Cardiac fibroblast (primary cell): ENCODE results near the gene SFXN5.

Experiments
- DNase-seq, 2 donors: peaks; one replicate each; pipeline versions ENCODE4 v3.0.0 to v3.0.0-alpha.2; 2010; ENCODE audit warnings: low read depth in 2 of 2
- H3K4me3 ChIP-seq, 2 donors: replicated peaks in 1 of 2; 1 replicate in 1 of 2; 2 replicates in 1 of 2; pipeline ENCODE4 v1.5.1; 2011; ENCODE audit warnings: low read depth in 2 of 2, low read length in 2 of 2, mild to moderate bottlenecking in 2 of 2, moderate library complexity in 1 of 2
- TF ChIP-seq, protein P1 (sequence below): IDR thresholded peaks from one replicate; pipeline ENCODE4 v1.5.1; 2011; ENCODE audit warnings: low read depth, mild to moderate bottlenecking, low read length, inconsistent platforms

SFXN5 gene

DNA sequence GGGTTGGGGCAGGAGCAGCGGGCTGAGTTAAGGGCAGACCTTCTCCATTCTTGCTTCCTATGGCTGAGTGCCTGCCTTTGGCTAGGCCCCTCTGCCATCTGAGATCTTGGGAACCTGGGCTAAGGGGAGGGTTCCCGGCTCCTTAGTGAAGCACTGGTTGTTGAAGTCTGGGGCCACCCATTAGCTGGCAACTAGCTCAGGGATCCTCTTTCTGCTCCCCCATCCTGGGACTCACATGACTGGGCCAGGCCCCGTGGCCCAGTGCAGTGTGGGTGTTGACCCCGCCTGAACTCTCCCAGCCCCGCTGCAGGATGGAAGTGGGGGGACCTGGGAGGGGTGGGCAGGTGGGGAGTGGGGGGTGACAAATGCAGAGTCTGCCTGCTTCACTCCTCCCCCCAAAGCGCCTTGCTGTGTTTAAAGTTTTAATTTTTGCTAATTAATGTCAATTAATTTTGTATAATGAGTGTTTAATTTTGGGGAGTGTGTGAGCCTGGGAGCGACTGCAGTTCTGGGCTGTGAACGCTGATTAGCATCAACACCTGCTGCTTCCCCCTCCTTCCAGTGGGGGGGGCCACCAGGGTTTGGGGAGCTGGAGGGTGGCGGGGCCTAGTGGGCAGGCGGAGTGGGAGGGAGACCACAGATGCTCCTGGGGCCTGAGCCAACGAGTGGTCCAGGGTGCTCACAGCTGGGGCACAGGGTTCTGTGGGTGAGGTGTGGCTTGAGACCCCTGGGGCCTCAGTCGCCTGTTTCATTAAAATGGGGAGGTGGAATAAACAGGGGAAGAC is 99.0 kb downstream of the SFXN5 start:
- TF ChIP-seq, protein P1, sequence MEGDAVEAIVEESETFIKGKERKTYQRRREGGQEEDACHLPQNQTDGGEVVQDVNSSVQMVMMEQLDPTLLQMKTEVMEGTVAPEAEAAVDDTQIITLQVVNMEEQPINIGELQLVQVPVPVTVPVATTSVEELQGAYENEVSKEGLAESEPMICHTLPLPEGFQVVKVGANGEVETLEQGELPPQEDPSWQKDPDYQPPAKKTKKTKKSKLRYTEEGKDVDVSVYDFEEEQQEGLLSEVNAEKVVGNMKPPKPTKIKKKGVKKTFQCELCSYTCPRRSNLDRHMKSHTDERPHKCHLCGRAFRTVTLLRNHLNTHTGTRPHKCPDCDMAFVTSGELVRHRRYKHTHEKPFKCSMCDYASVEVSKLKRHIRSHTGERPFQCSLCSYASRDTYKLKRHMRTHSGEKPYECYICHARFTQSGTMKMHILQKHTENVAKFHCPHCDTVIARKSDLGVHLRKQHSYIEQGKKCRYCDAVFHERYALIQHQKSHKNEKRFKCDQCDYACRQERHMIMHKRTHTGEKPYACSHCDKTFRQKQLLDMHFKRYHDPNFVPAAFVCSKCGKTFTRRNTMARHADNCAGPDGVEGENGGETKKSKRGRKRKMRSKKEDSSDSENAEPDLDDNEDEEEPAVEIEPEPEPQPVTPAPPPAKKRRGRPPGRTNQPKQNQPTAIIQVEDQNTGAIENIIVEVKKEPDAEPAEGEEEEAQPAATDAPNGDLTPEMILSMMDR: no peak
- no peak for DNase-seq
- no peak overlapping the region for H3K4me3 ChIP-seq

DNA sequence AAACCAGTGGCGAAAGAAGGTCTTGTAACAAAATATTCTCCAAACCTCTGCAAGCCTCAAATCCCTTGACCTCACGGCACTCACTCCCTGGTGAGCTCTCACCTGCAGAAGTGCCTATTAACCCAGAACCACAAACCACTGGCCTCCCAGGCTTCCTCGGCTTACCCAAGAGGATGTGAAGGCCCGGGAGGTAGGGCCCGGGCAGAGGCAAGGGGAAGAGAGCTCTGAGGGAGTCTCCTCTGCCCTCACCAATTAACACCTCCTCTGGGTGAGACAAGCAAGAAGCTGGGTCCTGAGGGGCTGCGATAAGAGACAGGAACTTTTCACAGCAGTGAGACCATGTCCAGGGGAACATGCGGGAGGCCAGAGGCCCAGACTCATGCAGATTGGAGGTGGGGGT is 100.5 kb downstream of the SFXN5 start:
- no peak overlapping the region for H3K4me3 ChIP-seq
- TF ChIP-seq, protein P1: no peak
- DNase-seq: no peak

DNA sequence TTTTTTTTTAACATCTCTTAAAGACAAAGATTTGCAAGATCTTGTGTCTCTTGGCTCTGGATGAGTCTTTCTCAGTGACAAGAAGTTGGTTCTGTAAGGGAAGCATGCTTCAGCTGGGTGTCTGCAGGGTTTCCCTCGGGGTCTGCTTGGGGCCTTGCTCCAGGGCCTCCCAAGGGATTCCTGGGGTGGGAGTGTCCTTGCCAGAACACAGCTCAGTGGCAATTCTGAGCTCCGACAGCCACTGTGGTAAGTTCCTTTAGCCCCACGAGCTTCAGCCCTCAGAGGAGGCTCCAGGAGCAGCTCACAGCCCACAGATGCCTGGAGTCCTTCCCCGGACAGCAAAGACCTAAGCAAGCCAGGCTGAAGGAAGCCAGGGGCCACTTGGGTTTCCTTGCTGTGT is 101.8 kb downstream of the SFXN5 start:
- no peak for DNase-seq
- TF ChIP-seq, protein P1: no peak
- no peak overlapping the region for H3K4me3 ChIP-seq

- no peak overlapping the region for H3K4me3 ChIP-seq
- TF ChIP-seq, protein P1: no peak
- DNase-seq: no peak
Observed at GRCh38 chr2:72968286-72968685, 103.2 kb downstream of the SFXN5 start.

DNA sequence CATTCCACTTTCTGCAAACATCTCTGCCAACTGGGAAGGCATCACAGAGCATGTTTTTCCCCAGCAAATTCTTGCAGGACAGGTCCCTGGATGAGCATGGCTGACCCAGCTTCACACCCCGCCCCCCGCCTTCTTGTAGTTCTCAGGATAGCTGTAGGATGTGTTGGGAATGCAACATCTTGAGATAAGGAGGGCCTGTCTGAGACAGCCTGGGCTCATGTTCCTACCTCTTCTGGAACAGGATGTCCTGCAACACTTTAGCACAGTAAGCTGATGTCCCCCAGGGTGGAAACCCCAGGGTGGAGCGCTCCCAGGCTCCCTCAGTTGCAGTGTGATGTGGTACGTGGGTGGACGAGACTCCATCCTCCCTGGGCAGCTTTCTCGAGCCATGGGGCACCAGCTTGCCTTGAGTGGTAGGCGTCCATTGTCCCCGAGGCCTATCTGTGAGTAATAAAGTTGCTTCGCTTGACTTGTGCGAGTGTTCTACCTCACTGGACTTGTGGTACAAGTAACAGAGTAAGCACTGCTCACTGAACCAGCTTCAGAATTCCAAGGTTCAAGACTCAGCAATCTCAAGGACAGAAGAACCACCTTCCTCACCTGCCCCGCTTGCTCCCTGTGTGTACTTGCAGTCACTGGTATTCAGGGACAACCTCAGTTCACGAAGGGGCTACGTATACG is 105.6 kb downstream of the SFXN5 start:
- DNase-seq: no peak
- no peak overlapping the region for H3K4me3 ChIP-seq
- TF ChIP-seq, protein P1: no peak

DNA sequence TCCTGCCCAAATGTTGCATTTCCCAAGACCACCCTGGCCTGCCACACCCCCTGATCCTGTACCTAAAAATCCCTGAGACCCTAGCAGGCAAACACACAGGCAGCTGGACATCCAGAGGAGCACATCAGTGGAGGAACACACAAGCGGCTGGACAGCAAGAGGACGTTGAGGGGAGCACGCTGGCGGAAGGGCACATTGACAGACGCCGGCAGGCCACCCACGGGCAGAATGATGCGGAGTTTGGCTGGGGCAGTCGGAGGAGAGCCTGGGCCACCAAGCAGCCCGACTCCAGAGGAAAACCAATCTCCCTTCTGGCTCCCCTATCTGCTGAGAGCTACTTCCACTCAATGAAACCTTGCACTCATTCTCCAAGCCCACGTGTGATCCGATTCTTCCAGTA is 106.5 kb downstream of the SFXN5 start:
- no peak for DNase-seq
- TF ChIP-seq, protein P1: no peak
- no peak overlapping the region for H3K4me3 ChIP-seq

DNA sequence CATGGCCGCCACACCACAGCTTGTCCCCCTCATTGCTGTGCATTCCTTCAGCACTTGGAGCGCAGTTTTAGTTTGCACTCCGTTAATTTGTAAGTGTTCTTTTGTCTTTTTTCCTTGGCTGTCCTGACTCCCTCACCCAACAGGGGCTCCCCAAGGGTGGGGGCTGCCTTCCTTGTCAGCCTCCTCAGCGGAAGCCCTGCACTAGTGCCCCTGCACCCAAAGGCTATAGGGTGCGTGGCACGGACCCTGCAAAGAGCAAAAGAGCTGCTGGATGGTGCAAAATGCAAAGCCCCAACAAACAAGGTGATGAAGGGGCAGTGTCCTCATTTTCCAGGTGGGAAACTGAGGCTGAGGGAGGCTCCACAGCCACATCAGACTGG is 107.4 kb downstream of the SFXN5 start:
- no peak overlapping the region for H3K4me3 ChIP-seq
- no peak for DNase-seq
- TF ChIP-seq, protein P1: no peak
